GDM1 (cell line): ENCODE measurements around the gene CYP19A1.
"Not testable (repeated sequence)": the region's sequence is repeated elsewhere in the genome, so short reads cannot be mapped to it uniquely, and the experiment has no call there.

Experiments
- DNase-seq: peaks from one replicate; lab custom pipeline; 2025; lab: John Stamatoyannopoulos, UW

The CYP19A1 gene

DNA sequence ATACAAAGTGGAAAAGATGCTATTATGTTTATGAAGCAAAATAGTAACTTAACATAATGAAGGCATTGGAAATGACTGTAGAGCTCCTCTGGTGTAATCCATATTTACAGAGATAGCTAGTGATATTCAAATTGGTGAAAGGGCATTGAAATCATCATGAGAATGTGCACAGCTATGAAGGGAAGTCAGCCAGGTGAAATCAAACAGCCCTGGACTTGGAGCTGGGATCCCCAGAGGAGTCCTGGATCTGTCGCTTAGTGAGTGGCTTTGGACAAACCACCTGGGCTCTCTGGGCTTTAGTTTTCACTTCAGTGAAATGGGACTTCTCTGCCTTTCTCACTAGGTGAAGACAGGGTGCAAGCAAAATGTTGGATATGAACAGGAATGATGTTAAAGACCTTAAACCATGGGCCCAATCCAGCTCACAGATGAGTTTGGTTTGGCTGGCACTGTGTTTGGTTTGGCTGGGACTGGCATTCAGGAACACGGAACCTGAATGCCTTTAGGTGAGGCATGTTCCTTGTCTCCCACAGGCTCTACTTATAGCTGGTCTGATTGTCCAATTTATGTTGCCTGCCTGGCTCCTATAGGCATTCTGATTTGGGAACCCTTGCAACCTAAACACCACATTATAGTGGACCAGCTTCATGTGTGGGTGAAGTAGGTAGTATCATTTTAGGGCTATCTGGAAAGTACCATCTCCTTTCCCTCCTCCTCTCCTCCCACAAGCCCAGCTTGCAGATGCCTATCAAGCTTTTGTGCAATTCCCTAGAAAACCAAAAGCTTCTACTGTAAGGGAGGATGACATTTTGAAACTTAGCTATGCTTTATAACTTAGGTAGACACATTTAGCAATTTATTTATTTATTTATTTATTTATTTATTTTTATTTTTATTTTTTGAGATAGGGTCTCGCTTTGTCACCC lies 133.1 kb downstream of the CYP19A1 start:
- no peak for DNase-seq

DNA sequence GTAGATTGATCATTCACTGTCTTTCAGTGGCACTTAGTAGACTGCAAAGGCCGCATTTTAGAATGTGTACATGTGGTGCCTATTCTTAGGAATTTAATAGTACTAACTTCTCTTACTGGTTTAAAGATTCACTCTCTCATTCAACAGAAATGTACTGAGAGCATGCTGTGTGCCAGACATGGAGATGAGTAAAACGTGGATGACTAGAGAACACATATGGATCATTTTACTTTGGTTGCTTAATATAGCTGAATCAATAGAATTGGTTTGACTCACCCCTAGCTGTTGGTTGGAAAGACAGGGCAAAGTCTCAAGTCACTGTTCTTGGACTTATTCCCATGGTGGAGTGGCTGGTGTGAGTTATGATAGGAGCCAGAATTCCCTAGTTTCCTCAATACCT lies 134.6 kb downstream of the CYP19A1 start:
- no peak for DNase-seq

DNA sequence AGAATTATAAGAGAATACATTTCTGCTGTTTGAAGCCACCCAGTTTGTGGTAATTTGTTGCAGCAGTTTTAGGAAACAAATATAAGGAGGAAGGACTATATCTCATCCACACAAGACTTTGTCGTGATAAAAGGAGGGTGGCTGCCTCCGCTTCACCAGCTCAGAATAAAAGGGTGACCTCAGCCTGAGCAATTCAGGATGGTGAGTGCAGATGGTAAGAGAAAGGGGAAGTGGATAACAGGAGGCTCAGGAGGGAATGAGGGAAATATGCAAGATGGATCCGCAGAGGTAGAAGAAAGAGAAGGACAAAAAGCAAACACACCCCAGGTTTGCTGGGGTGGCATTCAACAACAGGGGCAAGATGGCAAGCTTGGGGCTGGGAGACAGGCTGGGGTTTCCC lies 135.6 kb downstream of the CYP19A1 start:
- no peak for DNase-seq

DNA sequence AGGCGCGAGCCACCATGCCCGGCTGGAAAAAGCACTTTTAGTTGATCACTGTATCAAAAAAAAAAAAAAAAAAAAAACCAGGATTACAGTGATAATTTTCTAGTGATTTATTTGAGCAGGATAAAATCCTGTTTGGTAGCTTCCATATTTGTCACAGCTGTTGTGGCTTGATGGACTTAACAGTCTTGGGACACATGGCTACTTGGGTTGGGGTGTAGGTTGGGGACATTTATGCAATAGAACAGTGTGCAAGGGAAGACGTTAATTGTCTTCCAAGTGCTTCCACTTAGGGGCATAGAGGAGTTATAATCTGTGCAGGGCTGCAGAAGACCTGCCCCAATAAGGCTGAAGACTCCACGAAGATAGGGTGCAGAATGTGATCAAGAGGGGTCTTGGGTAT lies 136.8 kb downstream of the CYP19A1 start:
- no peak for DNase-seq

DNA sequence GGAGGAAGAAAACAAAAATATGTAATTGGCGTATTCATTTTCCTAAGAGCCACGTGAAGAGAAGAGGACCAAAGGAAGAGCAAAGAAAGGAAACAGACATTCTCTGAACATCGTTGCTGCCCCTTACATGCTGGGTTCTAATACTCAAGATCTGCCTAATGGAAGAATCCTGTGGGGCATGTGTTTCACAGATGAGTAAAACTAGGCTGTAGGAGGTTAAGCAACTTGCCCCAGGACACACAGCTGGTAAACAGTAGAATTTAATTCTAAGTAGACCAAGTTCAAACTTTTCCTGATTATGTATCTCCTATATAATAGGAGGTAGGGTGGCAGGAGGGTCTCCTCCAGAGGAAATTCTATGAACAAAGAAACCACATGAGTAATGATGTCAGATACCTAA lies 137.6 kb downstream of the CYP19A1 start:
- DNase-seq: no peak

DNA sequence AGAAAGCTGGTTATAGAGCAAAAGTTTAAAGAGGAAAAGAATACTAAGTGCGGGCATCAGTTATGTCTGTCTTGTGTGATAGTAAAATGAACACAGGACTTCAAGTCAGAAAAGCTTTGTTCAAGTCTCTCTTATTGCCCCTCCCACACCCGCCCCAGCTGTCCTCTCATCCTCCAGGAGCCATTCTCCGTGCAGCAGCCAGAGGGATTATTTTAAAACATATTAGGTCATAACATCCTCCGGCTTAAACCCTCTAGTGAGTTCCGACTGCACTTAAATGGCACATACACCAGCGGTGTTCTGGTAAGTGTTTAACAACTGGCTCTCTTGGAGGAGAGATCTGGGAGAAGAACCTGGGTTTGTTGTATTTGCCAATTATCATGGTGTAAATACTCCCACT lies 138.9 kb downstream of the CYP19A1 start:
- no peak for DNase-seq

DNA sequence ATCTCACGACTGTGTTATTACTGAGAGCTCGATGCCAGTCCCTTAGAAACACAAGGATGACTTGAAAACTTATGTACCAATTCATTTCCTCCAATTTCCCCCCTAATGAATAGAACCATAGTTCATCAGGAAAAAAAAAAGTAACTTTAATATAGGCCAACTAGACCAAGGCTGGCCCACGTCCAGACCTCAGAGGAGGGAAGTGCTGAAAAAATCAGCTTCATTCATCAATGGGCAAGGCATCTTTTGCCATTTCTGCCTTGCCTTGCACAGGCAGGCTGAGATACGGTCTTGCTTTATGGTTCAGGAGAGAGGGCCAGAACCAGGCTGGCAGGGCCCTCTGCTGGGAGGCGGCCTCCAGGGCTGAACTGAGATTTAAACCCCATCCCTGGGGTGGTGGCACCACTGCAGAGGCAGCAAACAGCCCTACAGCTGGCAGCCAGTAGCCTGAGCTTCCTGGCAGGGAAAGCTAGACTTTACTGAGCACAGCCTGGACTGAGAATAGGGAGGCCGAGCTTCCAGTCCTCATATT lies 139.6 kb downstream of the CYP19A1 start:
- DNase-seq: no peak

DNA sequence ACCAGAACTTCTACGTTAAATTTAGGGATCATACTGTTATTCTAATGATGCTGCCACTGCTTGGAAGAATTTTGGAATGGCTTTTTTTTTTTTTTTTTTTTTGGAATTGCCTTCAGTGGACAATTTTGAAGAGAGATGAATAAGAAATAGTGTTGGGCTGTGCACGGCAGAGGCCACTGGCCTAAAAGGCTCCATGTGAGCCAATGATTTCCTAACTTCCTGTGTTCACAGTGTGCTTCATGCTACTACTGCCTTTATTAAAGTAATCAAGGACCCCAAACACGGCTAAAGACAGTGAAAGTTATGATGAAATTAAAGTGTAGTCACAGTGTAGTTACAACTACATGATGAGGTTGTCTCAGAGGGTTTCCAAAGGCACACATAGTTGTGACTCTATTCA lies 142.9 kb downstream of the CYP19A1 start:
- DNase-seq: no peak

DNA sequence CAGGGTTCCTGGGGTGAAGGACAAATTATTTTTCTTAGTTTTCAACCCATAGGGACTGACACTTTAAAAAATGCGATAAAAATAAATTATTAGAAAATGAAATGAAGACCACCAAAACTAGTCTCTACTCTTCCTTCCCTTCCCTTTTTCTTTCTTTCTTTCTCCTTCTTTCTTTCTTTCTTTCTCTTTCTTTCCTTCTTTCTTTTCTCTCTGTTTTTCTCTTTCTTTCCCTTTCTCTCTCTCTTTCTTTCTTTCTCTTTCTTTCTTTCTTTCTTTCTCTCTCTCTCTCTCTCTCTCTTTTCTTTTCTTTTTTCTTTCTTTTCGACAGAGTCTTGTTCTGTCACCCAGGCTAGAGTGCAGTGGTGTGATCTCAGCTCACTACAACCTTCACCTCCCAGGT lies 144.4 kb downstream of the CYP19A1 start:
- DNase-seq: no peak

DNA sequence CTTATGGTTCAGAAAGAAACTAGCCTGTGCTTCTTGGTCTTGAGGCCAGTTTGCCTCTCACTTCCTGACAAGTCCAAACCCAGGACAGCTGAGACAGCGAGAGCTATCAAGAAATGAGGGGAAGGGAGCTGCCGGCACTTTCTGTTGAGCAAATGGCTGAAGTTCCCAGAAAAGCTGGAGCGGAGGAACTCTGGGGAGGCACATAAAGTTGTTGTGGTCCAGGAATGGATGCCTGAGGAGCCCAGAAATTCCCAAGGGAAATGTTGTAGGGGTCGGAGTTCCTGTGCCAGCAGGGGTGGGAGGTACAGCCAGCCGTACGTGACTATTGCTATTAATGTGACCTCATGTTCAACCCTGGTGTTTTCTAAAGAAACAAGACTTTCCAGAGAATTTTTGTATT lies 144.9 kb downstream of the CYP19A1 start:
- no peak for DNase-seq

DNA sequence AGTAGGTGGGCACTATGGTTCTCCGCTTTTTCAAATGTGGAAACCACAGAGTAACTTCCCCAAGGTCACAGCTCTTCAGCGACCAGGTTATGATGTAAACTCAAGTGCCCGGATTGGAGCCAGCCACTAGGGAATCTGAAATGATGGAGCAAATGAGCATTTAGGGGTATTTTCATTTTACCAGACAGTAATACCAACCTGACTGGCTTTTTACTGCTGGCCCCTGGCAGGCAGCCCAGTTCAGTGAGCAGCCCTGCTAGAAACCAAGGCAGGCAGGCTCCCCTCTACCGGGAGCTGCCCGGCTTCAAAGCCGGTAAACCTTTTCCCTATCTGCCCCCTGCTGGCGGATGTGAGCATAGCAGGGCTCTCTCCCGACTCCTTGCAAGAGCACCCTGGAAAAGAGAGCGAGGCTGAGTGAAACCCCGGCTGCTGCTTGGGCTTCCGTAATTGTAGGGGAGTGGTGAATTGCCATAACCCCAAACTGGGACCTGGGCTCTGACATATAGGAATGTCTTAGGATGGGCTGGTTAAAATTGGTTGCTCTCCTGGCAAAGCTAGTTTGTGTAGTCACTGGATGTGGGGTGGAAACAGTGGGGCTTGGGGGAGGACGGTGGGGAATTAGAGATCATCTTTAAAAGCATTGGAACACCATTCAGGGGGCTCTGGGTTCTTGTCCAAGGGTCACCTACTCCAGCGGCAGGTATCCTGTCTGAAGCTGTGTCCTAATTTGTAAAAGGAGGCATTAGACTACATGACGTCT lies 145.7 kb downstream of the CYP19A1 start:
- peak; percentile 57 for DNase-seq

DNA sequence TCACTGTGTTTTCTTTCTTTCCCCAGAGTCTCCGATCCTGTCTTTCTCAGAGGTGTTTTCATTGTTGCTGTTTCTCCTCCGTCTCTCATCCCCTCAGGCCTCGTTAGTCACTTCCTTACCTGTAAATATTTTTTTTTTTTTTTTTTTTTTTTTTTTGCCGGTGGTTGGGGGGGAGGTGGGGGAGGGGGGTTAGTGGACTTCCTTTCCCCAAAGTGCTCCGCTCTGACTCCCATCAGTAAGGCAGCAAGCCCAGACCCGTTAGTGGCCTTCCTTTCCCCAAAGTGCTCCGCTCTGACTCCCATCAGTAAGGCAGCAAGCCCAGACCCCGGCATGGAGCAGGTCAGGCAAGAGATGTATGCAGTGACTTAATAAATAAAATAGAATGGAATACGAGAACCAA lies 146.6 kb downstream of the CYP19A1 start:
- no peak for DNase-seq

DNA sequence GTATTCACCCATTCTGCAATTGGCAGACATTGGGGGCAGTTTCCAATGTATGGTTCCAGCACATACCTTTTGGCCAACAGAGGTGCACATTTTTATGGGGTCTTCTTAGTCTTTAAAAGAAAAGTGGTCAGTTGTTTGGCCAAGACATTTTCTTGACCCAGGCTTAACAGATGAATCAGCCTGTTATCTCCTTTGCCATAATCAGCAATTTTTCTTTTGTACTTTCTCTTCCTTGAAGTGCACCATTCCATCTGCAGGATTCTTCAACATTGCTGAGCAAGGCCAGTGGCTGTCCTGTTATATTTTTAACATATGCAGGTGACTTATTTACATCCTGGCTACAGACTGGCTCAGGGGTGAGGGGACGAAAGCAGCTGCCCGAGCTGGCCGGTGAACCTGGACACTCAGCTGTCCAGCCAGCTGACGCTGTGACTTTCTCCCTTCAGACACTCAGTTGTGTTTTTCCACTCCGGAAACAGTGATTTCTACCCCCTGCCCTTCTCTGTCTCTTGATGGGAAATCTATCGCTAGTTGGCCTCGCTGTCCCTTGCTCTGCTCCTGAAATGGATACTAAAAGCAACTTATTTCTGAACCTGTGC lies 147.2 kb downstream of the CYP19A1 start:
- DNase-seq: no peak

DNA sequence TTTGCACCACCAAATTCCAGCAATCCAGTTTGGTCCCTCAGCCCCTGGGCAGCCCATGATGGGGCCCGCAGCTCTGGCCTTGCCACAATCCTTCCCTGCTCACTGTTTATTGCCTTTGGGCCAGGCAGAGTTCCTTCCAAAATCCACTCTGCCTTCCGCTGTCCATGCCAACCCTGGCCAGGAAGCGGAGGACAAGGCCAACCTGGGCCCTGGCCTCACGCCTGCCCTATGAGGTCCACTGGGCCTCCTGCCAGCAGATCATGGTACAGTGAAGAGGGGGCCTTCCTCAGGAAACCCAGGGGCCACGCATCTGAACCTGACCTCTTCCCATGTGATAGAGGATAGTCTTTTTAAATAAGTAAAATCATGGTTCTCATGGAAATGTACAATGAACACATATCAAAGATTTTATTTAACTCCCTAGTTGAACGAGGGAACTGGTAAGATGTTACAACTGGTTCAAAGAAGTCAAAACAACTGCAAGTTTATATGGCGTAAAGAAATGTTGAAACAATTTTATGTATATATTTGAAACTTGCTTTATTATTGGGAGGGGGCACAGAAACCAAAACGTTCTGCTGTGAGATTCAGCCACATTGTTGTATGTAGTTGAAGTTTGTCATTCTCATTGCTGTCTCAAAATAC lies 147.8 kb downstream of the CYP19A1 start:
- DNase-seq: no peak

DNA sequence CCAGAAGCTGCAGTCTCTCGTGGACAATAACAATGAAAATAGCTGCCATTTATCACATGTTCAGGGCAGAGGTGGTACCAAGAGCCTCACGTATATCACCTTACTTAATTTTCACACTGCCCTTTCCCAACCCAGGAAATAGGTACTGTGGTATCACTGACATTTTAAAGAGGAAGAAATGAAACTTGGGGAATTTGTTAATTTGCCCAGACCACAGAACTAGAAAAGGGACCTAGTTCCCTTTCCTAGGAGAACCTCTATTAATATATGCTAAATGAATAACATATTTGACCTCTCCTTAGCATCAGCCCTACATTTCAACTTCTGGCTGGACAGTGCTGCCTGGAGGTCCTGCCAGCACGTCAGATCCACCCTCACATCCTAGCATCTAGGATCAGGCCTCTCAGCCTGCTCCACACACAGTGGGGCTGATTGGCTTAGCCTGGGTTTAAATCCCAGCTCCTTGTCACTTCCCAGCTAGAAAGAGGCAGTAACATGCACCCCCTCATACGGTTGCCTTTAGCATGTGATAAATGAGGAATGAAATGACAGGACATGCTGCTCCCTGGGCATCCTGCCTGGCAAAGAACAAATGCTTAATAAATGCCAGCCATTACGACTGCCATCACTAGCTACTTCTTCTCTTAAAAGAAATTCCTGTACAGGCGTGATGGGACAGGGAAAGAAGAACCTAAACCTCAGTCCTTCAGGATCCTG lies 148.6 kb downstream of the CYP19A1 start:
- DNase-seq: no peak

DNA sequence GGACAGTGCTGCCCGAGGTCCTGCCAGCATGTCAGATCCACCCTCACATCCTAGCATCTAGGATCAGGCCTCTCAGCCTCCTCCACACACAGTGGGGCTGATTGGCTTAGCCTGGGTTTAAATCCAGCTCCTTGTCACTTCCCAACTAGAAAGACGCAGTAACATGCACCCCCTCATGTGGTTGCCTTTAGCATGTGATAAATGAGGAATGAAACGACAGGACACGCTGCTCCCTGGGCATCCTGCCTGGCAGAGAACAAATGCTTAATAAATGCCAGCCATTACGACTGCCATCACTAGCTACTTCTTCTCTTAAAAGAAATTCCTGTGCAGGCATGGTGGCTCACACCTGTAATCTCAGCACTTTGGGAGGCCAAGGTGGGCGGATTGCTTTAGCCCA lies 149.6 kb downstream of the CYP19A1 start:
- not testable (repeated sequence) for DNase-seq

DNA sequence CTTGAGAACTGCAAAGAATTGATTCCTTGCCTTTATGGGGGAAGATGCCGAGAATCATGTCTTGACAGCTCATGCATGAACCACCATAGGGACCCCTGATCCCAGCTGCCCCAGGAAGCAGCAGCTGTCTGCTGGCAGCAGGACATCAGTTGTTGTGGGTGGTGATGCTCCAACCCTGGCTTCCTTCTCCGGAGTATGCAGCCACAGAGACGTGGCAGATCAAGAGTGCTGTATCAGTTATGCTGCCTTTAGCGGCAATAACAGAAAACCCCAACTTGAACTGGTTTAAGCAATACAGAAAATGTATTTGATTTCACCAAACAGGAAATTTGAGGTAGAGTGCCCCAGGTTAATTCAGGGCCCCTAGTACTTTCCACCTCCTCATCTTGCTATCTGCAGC lies 151.5 kb downstream of the CYP19A1 start:
- no peak for DNase-seq

DNA sequence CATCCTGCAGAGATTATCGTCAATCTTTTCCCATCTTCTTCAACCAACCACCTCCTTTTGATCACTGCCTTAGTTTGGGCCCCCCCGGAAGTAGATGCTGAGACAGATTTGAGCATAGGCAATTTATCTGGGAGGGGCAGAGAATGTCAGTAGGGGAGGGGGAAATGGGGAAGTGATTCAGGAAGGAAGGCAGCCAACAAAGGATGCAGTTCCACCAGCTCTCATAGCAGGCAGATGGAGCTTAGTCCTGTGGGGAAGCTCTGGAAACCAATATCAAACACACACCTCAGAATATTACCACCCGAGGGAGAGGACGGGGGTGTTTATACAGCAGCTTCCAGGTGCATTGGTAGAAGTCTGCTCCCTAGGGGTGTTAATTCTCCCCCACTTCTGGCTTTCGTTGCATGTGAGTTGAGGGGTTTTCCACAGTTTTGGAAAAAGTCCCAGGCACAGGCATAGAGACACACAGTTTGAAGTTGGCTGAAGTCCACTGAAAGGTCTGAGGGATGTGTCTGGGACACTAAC lies 152.2 kb downstream of the CYP19A1 start:
- DNase-seq: no peak

DNA sequence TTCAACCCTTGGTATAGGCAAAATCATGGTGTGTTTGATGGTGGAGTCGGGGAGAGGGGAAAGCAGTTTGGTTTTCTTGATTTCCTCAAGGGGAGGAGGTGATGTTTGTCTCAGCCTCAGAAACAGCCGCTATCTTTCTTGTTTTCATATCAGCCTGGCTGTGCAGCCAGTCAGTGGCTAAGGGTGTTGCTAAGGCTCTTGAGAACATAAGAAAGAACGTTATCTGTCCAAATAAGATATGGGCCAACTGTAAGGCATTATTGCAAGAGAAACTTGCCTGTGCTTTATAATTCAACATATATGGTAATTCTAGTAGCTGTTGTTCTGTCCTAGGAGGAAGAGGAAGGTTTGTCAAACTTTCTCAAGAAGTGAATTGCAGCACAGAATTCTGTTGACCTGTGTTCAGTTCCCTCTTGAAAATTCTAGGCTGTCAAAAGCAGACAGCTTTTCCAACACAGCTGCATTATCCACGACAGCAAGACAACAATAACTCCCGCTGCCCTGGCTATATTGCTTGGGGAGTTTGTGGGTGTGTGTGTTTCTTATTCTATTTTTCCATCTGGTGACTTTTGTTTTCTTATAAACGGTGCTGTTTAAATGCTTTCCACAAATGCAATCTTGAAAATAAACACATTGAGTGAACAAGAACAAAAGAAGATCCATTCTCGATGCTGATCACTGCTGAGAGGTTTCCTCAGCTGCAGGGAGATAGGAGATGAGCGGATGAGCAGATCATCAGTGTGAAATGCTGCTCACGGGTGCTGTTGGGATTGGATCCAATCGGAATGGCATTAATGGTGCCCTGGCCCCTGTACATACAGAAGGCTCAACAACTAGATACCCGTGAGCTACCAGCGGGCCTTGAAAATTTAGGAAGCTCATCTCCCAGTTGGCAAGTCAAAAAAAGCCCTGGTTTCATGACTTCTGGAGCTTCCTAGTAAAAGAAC lies 152.9 kb downstream of the CYP19A1 start:
- DNase-seq: no peak

DNA sequence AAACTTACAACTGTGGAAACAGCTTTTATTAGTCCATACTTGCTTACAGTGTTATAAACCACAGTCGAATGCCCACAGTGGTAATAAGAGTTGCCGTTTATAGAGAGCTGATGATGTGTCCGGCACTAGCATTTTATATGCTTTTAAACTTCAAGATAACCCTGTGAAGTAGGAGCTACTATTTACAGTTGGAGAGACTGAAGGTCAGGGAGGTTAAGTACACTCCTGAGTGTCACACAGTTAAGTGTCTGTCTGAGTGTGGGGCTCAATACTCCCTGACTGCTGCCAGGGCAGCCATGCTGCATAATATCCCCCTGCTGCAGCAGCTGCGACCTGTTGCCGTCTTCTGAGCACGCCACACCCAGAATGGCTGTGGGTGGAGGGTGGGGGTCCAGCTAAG lies 153.8 kb downstream of the CYP19A1 start:
- no peak for DNase-seq
